GM18507 (cell line): Measurements from ENCODE around the gene ARMC7.

ENCODE experiments used
- DNase-seq: peaks from one replicate; pipeline ENCODE4 v3.0.0; 2011; ENCODE audit warnings: low read depth; ENCODE audit not compliant: insufficient read length; ENCODE audit errors: extremely low spot score
- FAIRE-seq: peaks from 2 replicates; lab custom pipeline; 2011; peaks lifted over from hg19 to GRCh38; lab: Jason Lieb, UNC

The ARMC7 gene

DNA sequence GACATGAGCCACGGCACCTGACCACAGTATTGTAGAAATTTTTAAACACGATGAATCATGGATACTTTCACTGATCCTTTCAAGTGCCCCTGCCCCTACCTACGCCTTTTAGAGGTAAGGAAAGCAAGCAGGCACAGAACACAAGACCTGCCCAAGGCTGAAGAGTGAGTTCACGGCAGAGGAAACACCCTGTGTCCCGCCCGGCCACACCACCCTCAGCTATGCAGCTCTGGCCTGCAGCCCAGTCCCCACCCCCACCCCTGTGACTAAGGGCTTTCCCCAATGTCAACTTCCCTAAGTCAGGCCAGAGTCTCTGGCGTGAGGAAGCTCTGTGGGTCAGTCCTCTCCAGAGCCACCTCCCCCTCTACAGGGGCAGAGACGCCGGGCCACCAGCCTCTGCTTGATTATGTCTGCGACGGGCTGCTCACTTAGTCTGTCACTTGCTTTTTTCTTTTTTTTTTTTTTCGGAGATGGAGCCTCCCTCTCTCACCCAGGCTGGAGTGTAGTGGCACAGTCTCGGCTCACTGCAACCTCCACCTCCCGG, 13.6 kb upstream of the ARMC7 start:
- DNase-seq (no peak), FAIRE-seq (no peak)

DNA sequence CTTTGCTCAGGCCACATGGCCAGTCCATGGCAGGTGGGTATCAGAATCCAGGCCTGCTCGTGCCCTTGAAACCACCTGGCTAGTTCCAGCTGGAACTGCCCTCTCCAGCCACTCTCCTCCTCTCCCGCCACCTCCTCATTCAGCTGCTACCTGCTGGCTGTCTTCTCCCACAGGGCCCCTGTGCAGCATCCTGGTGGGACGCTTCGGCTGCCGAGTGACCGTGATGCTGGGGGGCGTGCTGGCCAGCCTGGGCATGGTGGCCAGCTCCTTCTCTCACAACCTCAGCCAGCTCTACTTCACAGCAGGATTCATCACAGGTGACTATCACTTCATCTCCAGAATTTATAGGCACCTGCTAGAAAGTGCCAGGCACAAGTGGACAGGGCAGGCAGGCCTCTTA, 11.9 kb upstream of the ARMC7 start:
- FAIRE-seq (no peak), DNase-seq (no peak)

DNA sequence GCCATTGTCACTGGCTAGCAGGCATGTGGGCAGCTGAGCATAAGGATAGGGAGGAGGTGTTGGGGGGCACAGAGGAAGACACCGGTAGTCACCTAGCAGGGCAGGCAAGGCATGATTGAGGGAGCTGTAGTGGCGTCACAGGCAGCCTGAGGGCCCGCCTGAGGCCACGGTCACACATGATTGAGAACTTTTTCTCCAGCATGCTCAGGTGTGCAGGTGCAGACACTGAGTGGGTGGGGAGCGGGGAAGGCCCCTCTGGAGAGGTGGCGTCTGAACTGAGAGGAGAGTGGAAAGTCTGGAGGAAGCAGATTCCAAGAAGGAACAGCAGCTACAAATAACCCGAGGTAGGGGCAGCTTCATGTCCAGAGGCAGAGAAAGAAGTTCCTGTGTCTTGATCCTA, 10.9 kb upstream of the ARMC7 start:
- DNase-seq (no peak), FAIRE-seq (no peak)

DNA sequence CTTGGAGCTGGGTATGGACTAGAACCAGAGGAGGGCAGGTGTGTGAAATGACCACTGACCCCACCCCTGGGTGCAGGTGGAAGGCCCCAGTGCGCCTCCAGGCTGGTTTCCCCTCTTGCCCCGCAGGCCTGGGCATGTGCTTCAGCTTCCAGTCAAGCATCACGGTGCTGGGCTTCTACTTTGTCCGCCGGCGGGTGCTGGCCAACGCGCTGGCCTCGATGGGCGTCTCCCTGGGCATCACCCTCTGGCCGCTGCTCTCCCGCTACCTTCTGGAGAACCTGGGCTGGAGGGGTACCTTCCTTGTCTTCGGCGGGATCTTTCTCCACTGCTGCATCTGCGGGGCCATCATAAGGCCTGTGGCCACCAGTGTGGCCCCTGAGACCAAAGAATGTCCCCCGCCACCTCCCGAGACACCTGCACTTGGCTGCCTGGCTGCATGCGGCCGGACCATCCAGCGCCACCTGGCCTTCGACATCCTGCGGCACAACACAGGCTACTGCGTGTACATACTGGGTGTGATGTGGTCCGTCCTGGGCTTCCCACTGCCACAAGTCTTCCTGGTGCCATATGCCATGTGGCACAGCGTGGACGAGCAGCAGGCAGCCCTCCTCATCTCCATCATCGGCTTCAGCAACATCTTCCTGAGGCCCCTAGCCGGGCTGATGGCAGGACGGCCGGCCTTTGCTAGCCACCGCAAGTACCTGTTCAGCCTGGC, 9.7 kb upstream of the ARMC7 start:
- no peak for DNase-seq
- no peak for FAIRE-seq

DNA sequence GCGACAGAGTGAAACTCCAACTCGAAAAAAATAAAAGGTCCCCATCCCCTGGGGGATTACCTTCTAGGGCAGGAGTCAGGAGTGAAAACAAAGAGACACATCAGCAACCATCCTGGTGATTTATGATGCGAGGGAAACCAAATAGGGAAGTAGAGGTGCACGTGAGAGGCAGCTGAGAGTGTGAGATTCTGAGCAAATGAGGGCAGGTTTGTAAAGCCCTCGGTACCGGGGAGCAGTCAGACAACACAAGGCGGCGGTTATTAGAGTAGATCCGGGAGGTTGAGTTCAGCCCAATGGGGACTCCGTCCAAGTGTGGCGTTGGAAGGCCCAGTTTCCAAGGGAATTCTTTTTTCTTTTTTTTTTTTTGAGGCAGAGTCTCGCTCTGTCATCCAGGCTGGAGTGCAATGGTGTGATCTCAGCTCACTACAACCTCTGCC, 7.4 kb upstream of the ARMC7 start:
- peak; percentile 76 for FAIRE-seq
- DNase-seq, result no peak

DNA sequence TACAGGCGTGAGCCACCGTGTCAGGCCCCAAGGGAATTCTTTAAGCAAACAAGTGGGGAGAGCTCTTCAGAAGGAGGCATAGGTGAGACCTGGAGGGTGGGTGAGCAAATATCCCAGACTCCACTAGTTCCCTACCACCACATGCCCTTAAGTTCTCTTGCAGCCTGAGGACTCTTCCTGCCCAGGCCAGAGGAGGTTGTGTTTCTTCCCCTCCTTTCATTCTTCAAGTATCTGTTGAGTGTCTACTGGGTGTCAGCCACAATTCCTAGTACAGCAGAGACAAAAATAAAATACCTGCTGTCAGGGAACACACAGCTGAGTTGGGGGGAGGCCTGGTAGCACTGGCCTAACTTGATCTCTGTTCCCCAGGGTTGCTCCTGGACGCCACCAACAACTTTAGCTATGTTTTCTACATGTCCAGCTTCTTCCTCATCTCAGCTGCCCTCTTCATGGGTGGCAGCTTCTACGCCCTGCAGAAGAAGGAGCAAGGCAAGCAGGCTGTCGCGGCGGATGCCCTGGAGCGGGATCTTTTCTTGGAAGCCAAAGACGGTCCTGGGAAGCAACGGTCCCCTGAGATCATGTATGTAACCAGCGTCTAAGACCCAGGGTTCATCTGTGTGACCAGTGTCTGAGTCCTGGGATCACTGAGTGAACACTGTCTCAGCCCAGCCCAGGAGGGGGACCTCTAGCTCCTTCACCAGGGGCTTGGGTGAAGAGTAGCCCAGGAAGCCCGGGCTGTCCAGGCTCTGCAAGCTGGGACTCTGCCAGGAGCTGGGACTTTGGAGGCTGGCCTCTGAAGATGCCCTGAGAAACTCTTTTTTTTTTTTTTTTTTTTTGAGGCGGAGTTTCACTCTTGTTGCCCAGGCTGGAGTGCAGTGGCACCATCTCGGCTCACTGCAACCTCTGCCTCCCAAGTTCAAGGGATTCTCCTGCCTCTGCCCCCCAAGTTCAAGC, 5.9 kb upstream of the ARMC7 start:
- no peak for FAIRE-seq
- no peak for DNase-seq

DNA sequence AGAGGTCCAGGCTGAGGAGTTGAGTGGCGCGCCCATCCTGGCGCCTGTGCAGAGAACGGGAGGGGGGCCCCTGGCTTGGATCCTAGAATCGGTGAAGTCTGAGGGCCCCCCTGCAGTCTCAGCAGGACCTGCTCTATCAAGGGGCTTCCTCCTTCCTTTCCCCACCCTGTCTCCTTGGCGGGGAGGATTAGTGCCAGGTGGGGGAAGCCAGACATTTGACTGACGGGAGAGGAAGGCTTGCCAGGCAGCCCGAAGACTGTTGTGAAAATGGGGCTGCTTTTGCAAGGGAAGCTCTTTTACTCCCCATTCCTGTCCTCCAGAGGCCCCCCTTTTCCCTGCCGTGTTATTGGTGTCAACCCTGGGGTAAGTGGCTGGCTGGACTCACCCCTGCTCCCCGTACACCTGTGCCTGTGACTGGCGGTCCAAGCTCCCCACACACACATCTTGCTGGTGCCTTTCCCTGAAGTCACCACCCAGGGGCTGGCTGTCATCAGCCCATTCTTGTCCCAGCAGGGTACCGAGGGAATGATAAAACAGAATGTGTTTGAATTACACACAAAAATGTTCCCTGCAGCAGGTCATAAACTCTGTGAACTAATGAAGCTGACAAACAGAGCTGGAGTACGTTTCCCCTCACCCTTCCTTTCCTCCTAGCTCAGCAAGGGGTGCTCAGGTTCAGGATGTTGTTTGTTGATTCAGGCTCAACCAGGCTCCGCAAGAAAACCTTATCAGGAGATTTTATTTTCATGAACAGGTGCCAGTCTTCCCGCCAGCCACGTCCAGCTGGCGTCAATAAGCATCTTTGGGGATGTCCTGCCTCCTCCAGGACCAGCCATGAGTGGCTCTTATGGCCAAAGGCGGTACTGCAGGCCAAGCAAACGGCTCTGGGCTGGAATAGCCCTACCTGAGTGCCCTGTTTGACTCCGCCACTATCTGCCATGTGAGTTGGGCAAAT, 4.4 kb upstream of the ARMC7 start:
- DNase-seq (no peak), FAIRE-seq (peak; percentile 80)

DNA sequence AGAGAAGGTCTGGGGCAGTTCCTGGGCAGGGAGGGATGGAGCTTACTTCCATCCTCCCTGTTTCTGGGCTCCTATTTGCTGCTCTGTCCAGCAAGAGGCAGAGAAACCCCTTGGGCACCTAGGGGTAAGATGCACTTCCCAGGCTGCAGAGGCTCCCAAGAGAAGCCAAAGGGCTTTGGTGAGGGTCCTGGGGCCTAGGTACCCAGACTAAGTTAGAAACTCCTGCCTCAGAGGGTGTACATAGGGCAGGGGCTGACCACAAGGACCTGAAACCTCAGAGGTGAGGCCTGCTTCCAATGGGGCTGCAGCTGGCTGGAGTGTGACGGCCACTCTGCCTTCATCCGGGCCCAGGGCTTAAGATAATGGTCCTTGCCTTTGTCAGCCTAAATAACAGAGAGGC, 1.6 kb upstream of the ARMC7 start:
- no peak for DNase-seq
- FAIRE-seq, result no peak

DNA sequence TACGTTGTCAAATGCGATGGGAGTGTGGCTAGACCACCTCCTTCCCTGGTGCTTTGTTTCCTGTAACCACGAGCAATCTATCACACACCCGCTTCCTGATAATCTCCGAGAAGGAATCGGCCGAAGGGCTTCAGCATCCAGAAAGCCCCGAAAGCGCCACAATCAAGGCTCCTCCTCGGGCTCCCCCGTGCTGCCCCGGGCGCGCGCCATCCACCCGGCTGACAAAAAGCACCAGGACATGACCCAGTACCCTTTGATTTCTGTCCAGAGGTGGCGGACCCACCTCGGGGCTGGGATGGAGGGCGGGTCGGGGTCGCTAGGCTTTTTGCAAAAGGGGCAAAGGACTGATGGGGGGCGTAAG, 743 bp upstream of the ARMC7 start:
- no peak for FAIRE-seq
- no peak for DNase-seq

DNA sequence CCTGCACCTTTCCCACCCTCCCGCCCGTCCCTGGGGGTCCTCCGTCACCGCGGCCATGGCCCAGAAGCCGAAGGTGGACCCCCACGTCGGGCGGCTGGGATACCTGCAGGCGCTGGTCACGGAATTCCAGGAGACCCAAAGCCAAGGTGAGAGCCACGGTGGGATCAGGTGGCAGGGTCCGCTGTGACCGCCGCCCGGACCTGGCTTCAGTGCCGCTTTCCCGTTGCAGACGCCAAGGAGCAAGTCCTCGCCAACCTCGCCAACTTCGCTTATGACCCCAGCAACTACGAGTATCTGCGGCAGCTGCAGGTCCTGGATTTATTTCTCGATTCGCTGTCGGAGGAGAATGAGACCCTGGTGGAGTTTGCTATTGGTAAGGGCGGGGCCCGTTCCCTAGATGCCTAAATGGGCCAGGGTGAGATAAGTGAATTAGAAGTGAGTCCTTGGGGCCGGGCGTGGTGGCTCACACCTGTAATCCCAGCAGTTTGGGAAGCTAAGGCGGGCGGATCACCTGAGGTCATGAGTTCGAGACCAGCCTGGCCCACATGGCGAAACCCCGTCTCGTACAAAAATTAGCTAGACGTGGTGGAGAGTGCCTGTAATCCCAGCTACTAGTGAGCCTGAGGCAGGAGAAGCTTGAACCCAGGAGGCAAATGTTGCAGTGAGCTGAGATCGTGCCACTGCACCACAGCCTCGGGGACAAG, 617 bp downstream of the ARMC7 start:
- no peak for DNase-seq
- FAIRE-seq, result no peak

DNA sequence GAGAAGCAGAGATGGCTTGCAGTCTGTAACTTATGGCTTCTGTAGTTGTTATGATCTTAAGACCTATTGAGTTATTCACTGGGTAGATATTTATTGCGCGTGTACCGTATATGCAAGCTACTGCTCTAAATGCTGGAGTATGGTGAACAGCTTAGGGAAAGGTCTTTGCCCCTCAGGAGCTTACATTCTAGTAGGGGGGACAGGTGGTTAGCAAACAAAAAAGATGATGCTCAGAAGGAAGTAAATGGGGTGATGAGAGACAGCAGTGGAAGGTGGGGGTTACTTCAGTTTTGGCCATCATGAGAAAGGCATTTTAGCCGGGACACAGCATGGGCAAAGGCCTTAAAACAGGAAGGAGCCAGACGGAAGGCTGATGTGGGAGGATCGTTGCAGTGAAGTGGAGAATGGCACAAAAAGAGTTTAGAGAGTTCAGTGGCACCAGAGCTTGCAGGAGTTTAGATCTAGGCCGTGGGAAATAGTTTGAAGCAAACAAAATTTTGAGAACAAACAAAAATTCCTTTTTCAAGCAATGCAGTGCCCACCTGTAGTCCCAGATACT, 2.1 kb downstream of the ARMC7 start:
- FAIRE-seq (no peak), DNase-seq (no peak)

DNA sequence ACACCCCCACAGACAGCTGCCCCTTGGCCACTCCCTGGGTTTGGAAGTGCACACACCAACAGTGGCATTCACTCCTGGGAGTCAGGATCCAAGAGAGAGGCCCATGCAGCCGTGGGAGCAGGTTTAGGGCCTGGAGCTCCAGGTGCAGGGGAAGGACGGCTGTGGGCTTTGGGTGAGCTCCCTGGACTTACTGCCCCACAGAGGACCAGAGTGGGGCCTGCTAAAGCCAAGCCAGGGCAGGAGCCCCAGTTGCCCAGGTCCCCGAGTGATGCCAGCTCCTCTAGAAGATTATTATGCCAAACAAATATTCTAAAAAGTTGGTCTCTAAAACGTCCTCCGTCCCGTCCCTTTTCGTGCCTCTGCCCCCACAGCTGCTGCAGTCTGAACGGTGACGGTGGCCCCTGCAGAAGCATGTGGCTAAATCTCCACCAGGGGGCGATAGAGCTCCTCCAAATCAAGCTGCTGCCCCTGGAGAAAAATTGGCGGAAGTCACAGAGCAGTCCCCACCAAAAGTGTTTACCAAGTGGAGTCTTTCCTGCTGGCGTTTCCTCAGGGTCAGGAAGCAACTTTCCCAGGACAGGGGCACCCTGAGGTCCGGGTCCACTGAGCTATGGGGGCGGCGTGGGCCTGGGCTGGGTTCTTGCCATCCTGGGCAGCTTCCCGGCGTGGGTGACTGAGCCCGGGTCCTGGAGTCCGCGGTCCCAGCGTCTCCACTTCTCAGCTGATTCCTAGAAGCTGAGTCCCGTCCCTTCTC, 4.2 kb downstream of the ARMC7 start:
- DNase-seq, result peak; percentile 59
- FAIRE-seq, result peak; percentile 91

DNA sequence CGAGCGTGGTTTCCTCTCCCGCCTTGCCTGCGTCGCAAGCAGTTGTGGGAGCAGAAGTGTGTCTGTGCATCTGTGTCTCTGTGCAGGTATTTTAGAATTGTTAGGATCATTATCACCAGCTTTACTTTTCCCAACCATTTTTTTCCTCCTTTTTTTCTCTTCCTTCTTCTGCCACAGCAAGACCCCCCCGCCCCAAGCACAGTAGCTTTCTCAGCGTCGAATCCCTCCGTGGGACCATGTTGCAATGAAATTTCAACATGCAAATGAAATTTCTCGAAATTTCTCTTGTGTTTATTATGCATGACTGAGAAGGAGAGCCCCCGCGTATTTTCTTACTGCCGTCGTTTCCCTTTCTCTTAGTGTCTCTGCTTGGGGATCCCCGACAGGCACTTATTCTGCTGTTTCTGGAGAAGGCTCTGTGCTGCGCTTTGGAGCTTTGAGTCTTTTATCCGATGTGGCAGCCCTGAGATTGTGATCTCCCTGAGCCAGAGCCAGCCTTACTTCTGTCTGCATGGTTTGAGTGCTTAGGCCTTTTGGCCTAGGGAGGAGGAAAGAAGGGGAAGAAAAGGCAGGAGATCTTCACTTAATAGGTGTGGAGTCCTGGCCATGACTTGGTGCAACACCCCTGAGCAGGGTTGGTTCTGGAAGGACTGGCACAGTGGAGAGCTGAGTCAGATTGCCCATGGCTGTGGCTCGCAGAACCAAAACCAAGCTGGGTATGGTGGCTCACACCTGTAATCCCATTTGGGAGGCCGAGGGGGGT, 5.0 kb downstream of the ARMC7 start:
- FAIRE-seq (peak; percentile 42), DNase-seq (no peak)

DNA sequence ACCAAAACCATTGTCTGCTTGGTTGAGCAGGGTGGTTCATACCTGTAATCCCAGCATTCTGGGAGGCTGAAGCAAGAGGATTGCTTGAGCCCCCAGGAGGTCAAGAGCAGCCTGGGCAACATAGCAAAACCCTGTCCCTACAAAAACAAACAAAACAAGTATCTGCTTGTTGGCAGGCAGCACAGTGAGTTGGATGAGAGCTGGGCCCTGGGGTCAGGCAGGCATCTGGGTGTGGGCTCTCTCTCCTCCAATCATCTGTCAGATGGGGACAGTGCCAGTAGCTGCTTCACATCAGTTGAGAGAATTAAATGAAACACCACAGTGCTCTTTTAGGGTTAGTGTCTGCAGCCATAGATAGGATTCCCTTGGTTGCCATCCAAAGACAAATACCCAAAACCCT, 5.8 kb downstream of the ARMC7 start:
- no peak for FAIRE-seq
- no peak for DNase-seq

DNA sequence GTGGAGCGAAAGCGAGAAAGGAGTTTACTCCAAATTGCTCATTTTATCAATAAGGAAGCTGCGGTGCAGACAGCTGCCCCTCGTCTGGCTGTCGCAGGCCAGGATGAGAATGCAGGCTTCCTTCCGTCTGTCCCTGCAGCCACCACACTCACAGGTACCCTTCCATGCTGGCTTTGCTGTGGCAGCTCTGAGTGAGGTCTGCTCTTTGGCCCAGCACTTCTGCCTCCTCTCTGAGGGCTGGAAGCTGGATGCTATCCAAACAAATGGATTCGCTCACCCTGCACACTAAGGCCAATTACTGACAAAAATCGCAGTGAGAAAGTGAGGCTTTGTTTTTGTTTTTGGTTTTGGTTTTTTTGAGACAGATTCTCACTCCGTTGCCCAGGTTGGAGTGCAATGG, 7.0 kb downstream of the ARMC7 start:
- no peak for FAIRE-seq
- DNase-seq, result no peak

DNA sequence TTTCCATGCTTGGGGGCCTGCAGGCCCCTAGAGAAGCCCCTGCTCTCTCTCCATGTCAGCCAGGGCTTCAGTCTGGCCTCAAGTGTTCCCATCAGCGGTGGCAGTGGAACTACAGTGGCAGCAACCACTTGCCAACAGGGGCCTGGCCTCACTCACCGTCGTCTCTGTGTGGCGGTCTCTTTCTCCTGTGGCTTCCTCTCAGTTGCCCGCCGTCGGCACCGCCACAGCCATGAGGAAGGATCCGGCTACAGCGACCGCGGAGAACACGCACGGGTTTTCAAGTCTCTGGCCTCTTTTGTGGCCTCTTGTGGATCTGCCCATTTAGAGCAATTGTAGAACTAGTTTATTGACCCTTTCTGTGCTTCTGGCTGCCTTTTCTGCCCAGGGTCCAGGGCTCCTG, 8.5 kb downstream of the ARMC7 start:
- DNase-seq, result no peak
- no peak for FAIRE-seq

DNA sequence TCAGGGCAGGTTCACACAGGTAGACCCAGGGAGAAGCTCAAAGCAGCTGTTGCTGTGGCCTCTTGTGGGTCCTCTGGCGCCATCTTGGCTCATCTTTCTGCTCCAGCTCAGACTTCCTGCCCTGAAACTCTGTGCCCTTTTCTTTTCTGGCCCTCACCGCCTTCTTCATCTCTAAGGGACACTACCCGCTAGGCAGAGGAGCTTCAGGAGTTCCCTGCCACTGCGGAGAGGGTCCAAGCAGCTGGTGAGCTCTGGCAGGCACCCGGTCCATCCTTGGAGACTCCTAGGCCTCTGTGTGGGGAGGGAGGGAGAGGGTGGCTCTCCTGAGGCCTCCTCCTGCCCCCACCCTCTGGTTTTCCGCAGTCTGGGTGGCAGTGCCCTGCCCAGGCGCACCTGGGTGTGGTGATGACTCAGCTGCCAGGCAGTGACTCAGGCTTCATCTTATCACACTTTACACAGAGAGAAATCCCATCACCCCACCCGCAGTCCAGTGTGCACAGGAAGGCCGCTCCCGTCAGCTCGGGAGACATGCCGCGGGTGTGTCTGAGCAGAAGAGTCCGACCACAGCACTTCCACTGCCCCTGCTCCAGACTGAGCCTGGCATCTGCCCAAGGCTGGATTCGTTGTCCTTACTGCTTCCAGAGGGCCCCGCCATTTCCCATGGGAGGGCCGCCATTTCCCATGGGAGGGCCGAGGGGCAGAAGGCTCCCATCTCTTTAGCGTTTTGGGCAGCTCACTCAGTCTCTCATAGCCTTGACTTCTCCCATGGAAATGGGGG, 14.5 kb downstream of the ARMC7 start:
- no peak for DNase-seq

More for the DNA sequence above, 14.5 kb downstream of the ARMC7 start:
- no peak for FAIRE-seq
